ENCODE data around the gene BCS1L. TPM values are rescaled to one million over a fixed set of nuclear protein-coding genes. Genes with fewer than 3 reads are reported as not detected.

The BCS1L gene
- total and polyA plus RNA-seq, 9 of the 15 experiments (the other 6 are each of a cell fraction or from before 2014, with no cell fraction given) = 37.6 to 103 (median 56.7) TPM

DNA sequence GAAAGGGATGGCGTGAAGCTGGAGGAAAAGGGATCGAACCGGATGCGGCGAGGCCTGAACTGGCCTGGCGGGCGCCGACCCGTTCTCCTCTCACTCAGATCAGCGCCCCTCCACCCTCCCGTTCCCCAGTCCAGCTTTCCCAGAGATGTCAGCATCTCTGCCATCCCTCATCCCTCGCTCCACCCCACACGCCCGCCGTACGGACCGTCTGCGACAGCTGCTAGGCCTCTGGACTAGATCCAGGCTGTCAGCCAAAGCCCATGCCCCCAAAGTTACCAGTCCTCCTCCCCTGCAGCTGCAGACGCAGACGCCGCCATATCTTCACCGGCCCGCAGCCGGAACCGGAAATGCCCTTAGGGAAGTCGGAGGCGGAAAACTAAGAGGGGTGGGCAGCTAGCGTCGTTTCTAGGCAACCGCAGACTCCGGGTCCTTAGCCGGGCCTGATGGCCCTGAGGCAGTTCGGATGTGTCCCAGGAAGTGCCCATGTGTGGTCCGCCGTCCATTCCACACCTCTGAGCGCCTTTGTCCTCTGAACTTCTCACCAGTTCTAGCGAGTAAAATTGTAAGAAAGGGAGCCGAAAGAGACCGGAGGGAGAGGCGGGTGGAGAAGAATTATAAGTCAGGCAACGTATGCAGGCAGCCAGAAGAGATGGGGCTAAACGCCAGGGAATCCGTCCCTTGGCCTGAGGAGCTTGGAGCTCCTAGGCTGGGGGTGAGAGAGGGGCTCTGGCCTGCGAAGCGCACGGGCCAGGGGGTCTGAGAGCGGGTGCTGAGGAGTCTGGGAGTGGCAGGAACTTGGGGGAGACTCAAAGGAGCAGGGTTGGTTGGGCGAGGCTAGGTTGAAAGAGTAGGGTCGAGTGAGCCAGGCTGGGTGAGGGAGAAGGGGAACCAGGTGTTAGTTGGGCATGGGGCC is 12.4 kb downstream of the BCS1L start, which contains the start of the genes RNF25 and STK36 (continued):
- TF ChIP-seq, protein P1, sequence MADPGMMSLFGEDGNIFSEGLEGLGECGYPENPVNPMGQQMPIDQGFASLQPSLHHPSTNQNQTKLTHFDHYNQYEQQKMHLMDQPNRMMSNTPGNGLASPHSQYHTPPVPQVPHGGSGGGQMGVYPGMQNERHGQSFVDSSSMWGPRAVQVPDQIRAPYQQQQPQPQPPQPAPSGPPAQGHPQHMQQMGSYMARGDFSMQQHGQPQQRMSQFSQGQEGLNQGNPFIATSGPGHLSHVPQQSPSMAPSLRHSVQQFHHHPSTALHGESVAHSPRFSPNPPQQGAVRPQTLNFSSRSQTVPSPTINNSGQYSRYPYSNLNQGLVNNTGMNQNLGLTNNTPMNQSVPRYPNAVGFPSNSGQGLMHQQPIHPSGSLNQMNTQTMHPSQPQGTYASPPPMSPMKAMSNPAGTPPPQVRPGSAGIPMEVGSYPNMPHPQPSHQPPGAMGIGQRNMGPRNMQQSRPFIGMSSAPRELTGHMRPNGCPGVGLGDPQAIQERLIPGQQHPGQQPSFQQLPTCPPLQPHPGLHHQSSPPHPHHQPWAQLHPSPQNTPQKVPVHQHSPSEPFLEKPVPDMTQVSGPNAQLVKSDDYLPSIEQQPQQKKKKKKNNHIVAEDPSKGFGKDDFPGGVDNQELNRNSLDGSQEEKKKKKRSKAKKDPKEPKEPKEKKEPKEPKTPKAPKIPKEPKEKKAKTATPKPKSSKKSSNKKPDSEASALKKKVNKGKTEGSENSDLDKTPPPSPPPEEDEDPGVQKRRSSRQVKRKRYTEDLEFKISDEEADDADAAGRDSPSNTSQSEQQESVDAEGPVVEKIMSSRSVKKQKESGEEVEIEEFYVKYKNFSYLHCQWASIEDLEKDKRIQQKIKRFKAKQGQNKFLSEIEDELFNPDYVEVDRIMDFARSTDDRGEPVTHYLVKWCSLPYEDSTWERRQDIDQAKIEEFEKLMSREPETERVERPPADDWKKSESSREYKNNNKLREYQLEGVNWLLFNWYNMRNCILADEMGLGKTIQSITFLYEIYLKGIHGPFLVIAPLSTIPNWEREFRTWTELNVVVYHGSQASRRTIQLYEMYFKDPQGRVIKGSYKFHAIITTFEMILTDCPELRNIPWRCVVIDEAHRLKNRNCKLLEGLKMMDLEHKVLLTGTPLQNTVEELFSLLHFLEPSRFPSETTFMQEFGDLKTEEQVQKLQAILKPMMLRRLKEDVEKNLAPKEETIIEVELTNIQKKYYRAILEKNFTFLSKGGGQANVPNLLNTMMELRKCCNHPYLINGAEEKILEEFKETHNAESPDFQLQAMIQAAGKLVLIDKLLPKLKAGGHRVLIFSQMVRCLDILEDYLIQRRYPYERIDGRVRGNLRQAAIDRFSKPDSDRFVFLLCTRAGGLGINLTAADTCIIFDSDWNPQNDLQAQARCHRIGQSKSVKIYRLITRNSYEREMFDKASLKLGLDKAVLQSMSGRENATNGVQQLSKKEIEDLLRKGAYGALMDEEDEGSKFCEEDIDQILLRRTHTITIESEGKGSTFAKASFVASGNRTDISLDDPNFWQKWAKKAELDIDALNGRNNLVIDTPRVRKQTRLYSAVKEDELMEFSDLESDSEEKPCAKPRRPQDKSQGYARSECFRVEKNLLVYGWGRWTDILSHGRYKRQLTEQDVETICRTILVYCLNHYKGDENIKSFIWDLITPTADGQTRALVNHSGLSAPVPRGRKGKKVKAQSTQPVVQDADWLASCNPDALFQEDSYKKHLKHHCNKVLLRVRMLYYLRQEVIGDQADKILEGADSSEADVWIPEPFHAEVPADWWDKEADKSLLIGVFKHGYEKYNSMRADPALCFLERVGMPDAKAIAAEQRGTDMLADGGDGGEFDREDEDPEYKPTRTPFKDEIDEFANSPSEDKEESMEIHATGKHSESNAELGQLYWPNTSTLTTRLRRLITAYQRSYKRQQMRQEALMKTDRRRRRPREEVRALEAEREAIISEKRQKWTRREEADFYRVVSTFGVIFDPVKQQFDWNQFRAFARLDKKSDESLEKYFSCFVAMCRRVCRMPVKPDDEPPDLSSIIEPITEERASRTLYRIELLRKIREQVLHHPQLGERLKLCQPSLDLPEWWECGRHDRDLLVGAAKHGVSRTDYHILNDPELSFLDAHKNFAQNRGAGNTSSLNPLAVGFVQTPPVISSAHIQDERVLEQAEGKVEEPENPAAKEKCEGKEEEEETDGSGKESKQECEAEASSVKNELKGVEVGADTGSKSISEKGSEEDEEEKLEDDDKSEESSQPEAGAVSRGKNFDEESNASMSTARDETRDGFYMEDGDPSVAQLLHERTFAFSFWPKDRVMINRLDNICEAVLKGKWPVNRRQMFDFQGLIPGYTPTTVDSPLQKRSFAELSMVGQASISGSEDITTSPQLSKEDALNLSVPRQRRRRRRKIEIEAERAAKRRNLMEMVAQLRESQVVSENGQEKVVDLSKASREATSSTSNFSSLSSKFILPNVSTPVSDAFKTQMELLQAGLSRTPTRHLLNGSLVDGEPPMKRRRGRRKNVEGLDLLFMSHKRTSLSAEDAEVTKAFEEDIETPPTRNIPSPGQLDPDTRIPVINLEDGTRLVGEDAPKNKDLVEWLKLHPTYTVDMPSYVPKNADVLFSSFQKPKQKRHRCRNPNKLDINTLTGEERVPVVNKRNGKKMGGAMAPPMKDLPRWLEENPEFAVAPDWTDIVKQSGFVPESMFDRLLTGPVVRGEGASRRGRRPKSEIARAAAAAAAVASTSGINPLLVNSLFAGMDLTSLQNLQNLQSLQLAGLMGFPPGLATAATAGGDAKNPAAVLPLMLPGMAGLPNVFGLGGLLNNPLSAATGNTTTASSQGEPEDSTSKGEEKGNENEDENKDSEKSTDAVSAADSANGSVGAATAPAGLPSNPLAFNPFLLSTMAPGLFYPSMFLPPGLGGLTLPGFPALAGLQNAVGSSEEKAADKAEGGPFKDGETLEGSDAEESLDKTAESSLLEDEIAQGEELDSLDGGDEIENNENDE (IDR thresholded peaks at IDR 0.05; ENCODE audit: low read depth, low read length) = no peak
- TF ChIP-seq KDM2B (CRISPR knock-in tag; IDR thresholded peaks at IDR 0.05) (no peak), ATF1 (CRISPR knock-in tag; IDR thresholded peaks at IDR 0.05) (no peak), ATF1 (tag; IDR thresholded peaks at IDR 0.05) (peak; percentile 28; the same call in 1 of the 2 replicates), SIRT6 (IDR thresholded peaks at IDR 0.05; ENCODE audit: low read depth, low read length) (no peak), HDAC1 (IDR thresholded peaks at IDR 0.05) (peak in 1 of 2 experiments; percentile 95; a peak in 2 of 4 replicates), HDAC6 (IDR thresholded peaks at IDR 0.05; ENCODE audit: low read depth, low read length) (no peak), NONO (IDR thresholded peaks at IDR 0.05; ENCODE audit: low read depth in 2 of 2, low read length in 1 of 2) (no peak), HOXB6 (CRISPR knock-in tag; IDR thresholded peaks at IDR 0.05; ENCODE audit: borderline replicate concordance) (no peak), ZNF445 (CRISPR knock-in tag; IDR thresholded peaks at IDR 0.05; ENCODE audit: low read depth) (no peak)
- TF ChIP-seq, protein P2, sequence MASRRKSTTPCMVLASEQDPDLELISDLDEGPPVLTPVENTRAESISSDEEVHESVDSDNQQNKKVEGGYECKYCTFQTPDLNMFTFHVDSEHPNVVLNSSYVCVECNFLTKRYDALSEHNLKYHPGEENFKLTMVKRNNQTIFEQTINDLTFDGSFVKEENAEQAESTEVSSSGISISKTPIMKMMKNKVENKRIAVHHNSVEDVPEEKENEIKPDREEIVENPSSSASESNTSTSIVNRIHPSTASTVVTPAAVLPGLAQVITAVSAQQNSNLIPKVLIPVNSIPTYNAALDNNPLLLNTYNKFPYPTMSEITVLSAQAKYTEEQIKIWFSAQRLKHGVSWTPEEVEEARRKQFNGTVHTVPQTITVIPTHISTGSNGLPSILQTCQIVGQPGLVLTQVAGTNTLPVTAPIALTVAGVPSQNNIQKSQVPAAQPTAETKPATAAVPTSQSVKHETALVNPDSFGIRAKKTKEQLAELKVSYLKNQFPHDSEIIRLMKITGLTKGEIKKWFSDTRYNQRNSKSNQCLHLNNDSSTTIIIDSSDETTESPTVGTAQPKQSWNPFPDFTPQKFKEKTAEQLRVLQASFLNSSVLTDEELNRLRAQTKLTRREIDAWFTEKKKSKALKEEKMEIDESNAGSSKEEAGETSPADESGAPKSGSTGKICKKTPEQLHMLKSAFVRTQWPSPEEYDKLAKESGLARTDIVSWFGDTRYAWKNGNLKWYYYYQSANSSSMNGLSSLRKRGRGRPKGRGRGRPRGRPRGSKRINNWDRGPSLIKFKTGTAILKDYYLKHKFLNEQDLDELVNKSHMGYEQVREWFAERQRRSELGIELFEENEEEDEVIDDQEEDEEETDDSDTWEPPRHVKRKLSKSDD (conservative IDR thresholded peaks at IDR 0.05; ENCODE audit: low read length) = no peak
- TF ChIP-seq, protein P3, sequence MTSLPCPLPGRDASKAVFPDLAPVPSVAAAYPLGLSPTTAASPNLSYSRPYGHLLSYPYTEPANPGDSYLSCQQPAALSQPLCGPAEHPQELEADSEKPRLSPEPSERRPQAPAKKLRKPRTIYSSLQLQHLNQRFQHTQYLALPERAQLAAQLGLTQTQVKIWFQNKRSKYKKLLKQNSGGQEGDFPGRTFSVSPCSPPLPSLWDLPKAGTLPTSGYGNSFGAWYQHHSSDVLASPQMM (CRISPR knock-in tag; IDR thresholded peaks at IDR 0.05) = no peak

Measured in K562 (cell line).